SKM-1 treated with dmso at 0.1 percent for 144 hours (cell line): Measurements from ENCODE around the gene KCNG2.
"Not testable (repeated sequence)": the region's sequence is repeated elsewhere in the genome, so short reads cannot be mapped to it uniquely, and the experiment has no call there.

Experiments used
- DNase-seq: peaks from one replicate; lab custom pipeline; 2025; ENCODE audit not compliant: unreplicated experiment; lab: John Stamatoyannopoulos, UW

KCNG2 gene

DNA sequence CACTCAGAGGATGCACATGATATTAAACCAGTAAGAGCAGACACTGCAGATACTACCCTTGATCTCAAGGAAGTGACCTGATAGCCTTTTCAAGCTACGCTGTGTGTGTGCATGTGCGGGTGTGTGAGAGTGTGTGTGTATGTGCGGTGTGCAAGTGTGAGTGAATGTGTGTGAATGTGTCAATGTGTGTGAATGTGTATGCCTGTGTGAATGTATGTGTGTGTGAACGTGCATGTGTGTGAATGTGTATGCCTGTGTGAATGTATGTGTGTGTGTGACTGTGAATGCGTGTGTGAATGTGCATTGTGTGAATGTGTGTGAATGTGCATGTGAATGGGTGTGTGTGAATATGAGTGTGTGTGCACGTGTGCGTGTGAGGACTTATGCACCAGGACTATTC is 53.8 kb downstream of the KCNG2 start:
- no peak for DNase-seq

DNA sequence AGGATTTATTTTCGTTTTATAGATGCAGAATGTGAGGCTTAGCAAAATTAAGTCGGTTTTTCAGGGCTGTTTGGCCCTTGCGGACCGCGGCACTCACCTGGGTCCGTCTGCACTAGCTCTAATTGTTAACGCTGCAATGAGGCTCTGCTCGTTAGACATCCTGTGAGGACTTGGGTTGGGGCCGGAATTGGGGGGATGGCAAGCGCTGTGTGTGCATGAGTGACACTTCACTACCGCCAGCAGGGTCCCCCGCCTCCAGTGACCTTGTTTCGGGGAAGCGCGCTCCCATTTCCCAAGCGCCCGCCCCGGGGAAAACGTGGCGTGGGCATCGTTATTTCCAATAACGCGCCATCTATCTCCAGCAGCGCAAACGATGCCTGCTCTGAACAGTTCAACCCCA is 54.2 kb downstream of the KCNG2 start:
- no peak for DNase-seq

DNA sequence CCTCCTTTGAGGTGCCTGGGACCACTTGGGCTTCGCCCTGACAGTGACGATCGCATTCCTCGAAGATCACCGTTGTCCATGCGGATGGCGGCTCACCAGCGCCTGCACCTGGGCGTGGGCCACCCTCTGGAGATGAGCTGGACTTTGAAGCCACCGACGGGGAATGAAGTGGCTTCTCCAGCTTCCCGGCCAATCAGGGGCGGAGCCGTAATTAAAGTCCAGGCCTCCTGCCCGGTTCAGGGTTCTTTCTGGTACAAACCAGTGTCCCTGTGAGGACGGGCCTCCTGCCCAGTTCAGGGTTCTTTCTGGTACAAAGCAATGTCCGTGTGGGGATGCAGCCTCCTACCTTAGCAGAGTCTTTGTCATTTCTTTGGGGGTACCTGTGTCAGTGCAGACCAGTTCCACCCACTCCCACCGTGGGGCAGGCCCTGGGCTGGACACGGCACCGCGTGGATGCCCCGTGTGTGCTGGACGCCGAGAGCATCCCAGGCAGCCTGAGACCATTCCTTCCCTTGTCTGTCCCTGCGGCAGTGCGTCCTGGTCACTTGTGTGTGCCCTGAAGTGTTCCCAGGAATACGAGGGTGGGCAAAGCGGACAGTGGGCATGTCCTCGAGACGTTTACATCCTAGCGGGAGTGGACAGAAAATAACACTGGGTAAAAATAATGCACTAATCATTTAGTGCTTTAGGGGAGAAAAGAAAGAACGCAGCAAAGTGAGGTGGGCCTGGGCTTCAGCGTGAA is 55.0 kb downstream of the KCNG2 start:
- DNase-seq, result no peak

DNA sequence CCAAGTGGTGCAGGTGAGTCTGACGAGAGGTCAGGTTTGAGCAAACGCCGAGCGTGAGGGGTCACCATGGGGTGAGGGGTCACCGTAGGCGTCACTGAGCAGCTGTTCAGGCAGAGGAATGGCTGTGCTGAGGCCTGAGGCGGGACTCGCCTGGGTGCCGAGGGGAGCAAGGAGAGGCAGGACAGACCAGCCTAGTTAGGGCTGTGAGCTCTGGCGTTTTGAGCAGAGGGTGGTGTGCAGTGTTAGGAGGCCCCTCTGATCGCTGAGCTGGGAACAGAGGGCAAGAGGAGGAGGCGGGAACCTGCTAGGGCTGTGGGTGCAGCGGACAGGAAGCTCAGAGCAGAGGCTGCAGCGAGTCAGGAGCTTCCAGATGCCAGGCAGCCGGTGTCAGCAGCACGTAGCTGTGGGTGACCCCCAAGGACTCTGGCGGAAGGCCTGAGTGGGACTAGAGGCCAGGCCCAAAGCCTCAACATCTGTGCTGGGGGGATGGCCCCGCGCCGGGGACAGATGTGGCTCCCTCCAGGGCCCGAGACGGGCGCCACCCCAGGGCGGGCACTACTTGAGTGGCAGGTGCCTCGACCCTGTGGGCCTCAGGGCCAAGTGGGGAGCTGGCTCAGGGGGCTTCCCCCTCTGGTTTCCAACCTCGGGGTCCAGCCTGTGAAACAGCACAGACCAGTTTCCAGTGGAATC is 55.7 kb downstream of the KCNG2 start:
- DNase-seq, result no peak

GRCh38 chr18:79853993-79854364 is 56.2 kb downstream of the KCNG2 start:
- DNase-seq, result no peak

DNA sequence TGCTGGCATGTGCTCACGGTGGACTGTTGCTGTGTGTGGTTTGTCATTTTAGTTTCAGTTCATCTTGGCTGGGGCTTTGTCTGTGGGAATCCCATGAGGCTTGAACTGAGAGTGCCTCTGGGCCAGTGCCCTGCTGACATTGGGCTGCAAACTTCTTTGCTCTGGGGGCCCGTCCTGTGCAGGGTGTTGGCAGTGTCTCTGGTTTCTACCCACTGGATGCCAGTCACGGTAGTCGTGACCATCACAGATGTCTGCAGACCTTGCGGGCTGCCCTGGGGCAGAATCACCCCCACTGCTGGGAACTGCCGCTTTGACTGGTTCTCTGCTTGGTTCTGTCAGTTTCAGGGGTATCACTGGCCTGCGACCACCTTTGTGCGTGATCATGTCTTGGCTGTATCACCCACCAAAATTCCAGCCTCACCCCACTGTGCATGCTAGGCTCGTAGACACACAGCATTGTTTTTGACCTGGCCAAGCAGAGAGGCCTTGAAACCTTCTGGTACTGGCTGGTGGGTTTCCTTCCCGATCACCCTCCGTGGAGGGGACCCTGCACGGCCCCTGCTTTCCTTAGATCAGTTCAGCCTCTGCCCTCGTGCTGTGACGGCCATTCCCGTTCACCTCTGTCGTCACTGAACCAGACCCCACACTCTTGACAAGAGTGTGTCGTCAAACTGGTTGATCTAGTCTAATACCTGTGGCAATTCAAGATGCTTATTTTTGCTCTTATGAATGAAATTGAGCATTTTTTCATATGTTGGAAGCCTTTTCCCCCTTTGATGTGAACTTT is 57.6 kb downstream of the KCNG2 start:
- no peak for DNase-seq

DNA sequence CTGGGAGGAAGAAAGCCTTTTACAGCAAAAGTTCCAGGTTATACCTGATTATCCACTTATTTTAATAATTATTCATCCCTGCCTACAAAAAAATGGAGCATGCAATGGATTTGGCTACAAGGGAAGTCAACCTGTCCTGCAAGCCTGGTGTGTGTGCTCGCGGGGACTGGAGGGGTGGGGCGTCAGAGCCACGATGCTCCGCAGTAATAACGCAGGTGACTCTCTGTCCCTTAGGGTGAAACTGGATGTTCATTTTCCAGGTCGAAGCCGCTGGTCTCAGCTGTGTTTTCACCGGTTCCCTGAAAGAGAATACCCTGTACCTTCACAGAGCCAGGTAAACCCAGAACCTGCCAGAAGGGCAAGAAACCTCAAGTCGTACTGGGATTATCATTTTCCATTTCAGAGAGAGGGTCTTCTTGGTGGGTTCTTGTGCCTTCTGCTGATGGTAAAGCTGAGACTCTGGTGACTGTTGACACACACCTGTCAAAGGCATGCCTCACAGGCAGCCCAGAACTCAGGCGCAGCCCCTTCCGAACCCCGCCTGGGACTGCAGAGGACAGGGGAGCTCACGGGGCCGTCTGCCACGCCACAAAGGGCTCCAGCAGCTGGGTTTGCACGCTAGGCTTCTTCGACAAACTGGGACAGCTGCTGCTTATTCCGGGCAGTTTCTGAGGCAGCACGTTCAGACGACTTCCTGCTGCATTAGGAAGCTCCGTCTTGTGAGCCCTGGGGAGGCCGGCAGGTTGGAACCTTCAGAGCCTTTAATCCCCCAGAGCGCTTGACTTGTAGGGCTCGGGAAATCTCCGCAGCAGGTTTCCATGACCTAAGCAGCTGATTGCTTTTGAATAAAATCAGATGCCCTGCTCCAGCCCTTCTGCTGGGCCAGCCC is 58.6 kb downstream of the KCNG2 start:
- DNase-seq, result no peak

GRCh38 chr18:79857082-79857671 is 59.4 kb downstream of the KCNG2 start:
- no peak for DNase-seq

DNA sequence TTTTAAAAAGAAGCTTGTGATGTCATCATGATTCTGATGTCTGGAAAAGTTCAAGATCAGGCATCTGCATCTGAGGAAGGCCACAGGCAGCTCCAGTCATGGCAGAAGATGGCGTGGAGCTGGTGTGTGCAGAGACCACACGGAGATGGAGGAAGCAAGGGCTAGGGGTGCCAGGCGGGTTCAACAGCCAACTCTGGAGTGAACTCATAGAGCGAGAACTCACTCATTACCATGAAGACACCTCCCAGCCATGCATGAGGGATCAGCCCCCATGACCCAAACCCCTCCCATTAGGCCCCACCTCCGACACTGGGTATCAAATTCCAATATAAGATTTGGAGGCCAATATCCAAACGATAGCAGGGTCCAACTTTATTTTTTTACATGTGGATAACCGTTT is 61.6 kb downstream of the KCNG2 start:
- DNase-seq, result no peak

GRCh38 chr18:79861687-79862086 is 63.9 kb downstream of the KCNG2 start:
- no peak for DNase-seq

GRCh38 chr18:79862562-79862961 is 64.8 kb downstream of the KCNG2 start:
- no peak for DNase-seq

DNA sequence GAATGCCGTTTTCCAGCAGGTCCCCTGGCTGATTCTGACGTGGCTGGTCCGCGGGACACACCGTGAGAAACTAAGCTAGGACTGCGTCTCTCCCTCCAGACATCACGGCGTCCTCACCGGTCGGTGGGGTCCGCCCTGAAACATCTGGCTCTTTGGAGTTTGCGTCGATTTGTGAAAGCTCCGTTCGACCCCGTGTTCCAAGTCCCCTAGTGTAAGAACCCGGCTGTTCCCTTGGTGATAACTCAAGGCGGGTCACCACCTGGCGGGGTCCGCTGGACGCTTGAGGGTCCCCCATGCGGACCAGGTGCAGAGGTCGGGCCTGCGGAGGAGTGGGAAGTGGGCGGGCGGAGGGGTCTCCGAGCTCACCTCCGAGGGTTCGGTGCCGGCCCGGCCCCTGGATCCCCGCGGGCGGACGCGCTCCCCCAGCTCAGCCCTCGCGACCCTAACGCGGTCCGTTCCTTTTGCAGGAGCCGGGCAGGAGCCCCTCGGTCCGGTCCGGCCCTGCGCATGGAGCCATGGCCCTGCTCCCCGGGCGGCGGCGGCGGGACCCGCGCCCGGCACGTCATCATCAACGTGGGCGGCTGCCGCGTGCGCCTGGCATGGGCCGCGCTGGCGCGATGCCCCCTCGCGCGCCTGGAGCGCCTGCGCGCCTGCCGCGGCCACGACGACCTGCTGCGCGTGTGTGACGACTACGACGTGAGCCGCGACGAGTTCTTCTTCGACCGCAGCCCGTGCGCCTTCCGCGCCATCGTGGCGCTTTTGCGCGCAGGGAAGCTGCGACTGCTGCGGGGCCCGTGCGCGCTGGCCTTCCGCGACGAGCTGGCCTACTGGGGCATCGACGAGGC is 65.6 kb downstream of the KCNG2 start:
- no peak for DNase-seq

DNA sequence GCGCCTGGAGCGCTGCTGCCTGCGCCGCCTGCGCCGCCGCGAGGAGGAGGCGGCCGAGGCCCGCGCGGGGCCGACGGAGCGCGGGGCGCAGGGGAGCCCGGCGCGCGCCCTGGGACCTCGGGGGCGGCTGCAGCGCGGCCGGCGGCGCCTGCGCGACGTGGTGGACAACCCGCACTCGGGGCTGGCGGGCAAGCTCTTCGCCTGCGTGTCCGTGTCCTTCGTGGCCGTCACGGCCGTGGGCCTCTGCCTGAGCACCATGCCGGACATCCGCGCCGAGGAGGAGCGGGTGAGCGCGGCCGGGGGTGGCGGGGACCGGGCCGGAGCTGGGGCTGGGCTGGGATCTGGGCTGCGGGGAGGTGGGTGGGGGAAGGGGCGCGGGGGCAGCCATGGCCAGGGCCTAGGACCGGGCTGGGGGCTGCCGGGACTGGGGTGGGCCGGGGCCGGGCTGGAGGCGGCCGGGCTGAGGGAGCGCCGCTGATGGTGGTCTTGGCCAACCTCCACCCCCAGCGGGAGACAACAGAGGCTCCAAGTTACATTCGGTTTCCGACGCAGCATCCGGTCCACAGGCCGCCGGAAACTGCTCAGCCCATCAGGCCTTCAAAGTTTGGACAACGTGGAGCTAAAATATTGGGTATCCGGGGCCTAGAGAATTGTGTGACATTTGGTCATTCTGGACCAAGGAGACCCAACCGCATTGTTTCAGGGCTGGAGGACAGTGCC is 66.4 kb downstream of the KCNG2 start:
- no peak for DNase-seq

DNA sequence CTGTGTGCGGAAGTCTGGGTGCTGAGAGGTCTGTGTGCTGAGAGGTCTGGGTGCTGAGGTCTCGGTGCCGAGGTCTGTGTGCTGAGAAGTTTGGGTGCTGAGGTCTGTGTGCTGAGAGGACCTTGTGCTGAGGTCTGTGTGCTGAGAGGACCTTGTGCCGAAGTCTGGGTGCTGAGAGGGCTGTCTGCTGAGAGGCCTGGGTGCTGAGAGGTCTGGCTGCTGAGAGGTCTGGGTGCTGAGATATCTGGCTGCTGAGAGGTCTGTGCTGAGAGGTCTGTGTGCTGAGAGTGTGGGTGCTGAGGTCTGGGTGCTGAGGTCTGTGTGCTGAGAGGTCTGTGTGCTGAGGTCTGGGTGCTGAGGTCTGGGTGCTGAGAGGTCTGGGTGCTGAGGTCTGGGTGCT is 67.2 kb downstream of the KCNG2 start:
- not testable (repeated sequence) for DNase-seq

GRCh38 chr18:79865951-79866350 is 68.2 kb downstream of the KCNG2 start:
- not testable (repeated sequence) for DNase-seq

DNA sequence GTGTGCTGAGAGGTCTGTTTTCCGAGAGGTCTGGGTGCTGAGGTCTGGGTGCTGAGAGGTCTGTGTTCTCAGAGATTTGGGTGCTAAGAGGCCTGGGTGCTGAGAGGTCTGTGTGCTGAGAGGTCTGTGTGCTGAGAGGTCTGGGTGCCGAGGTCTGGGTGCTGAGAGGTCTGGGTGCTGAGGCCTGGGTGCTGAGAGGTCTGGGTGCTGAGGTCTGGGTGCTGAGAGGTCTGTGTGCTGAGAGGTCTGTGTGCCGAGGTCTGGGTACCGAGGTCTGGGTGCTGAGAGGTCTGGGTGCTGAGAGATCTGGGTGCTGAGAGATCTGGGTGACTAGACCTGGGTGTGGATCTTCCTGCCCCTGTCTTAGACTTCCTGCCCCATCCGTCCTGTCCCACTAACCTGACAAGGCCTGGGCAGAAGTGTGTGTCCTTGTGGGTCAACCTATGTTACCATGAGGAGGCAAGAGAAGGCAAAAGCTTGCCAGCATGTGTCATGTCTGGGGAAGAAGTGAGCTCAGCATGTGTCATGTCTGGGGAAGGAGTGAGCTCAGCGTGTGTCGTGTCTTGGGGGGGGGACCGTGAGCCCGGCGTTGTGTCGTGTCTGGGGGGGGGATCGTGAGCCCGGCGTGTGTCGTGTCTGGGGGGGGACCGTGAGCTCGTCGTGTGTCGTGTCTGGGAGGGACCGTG is 69.3 kb downstream of the KCNG2 start:
- DNase-seq, result no peak

GRCh38 chr18:79867666-79868065 is 69.9 kb downstream of the KCNG2 start:
- DNase-seq, result no peak

DNA sequence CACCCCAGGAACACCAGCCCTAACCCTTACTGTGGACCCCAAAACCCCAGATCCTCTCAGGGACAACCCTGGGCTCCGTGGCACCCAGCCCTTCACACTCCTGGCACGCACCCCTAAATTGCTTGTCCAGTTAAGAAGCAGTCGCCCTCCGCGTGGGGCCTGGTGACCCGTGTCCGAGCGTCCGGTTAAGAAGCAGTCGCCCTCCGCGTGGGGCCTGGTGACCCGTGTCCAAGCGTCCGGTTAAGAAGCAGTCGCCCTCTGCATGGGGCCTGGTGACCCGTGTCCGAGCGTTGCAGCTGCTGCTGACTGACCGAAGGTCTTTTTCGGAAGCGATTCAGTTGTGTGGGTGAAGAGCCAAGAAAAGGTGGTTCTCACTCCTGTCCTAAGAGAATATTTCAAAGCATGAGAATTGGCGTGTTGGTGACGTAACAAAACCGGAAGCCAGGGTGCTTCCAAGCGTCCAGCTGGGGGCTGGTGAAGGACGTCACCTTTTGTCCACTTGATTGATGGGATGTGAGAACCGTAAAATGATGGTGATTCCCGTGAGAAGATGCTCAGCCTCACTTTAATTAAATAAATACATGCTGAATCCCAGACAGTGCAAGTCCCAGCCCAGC is 70.5 kb downstream of the KCNG2 start:
- no peak for DNase-seq
